HepG2 (cell line): ENCODE results near the gene RABGEF1. TPM values are rescaled to one million over a fixed set of nuclear protein-coding genes. Genes with fewer than 3 reads are reported as not detected.

Source experiments
- ATAC-seq: fragments of 200-7000 bp; cut with Tn5 transposase; 3 replicates; pipeline ENCODE4 v1.9.1; 2020; ENCODE audit warnings: mild to moderate bottlenecking, moderate library complexity
- BruUV-seq: library from RNA; stranded (reverse); fragments of 400-500 nt; replicated peaks from 2 replicates; lab custom pipeline; 2021; lab: Mats Ljungman, UMichigan
- CTCF ChIA-PET: fragments of 300-600 bp; formaldehyde crosslinking; extraction: SDS; loops from one replicate; lab custom pipeline; 2021; ENCODE audit warnings: low total read pairs, inconsistent platforms, low intra/inter-chr PET ratio; lab: Yijun Ruan, JAX
- POLR2A ChIA-PET: fragments of 350-600 bp; sonication (Branson Sonifier 250); formaldehyde crosslinking; loops from one replicate; lab custom pipeline; 2020; ENCODE audit warnings: antibody characterized with exemption, inconsistent platforms; lab: Yijun Ruan, JAX
- DNase-seq: peaks from one replicate; pipeline ENCODE4 v3.0.0-alpha.2; 2015; ENCODE audit warnings: low spot score
- FAIRE-seq: peaks from 3 replicates; lab custom pipeline; 2011; peaks lifted over from hg19 to GRCh38; lab: Jason Lieb, UNC
- H2AFZ ChIP-seq: one replicate; pipeline ENCODE4 v1.6.1; 2011; ENCODE audit warnings: low read length, inconsistent platforms
- H3K27ac ChIP-seq: fragments of 300-600 bp; 3 replicates; pipeline ENCODE4 v1.8.0; 2011; ENCODE audit warnings: mixed run types, mild to moderate bottlenecking, mixed read lengths, low read length, inconsistent platforms; ENCODE audit not compliant: insufficient read depth; ENCODE audit errors: extremely low read length
- H3K27me3 ChIP-seq, 2 experiments: fragments of 200-600 bp in 1 of 2; 2 replicates in 1 of 2; 3 replicates in 1 of 2; pipeline versions ENCODE4 v1.6.0 to v1.8.0; 2011; ENCODE audit warnings: low read length in 2 of 2, mild to moderate bottlenecking in 2 of 2, moderate library complexity in 2 of 2, inconsistent platforms in 1 of 2; ENCODE audit not compliant: insufficient read depth in 2 of 2, control insufficient read depth in 1 of 2
- H3K36me3 ChIP-seq, 2 experiments: fragments of 200-600 bp in 1 of 2; replicated peaks in 1 of 2; 2 replicates in 1 of 2; 3 replicates in 1 of 2; pipeline versions ENCODE4 v1.5.1 to v1.8.0; 2011; ENCODE audit warnings: low read length in 2 of 2, inconsistent platforms in 1 of 2; ENCODE audit not compliant: insufficient read depth in 2 of 2, control insufficient read depth in 1 of 2
- H3K4me1 ChIP-seq: 2 replicates; pipeline ENCODE4 v1.5.1; 2012; ENCODE audit warnings: low read length, inconsistent platforms; ENCODE audit not compliant: insufficient read depth
- H3K4me2 ChIP-seq: 2 replicates; pipeline ENCODE4 v1.6.0; 2011; ENCODE audit warnings: low read depth, low read length, inconsistent platforms
- H3K4me3 ChIP-seq, 3 experiments: fragments of 200-600 bp in 1 of 3; sonication (generic), shearing (Covaris generic) in 1 of 3; replicated peaks in 1 of 3; 2 replicates each; pipeline ENCODE4 v1.5.1; 2011 to 2016; ENCODE audit warnings: low read length in 3 of 3, inconsistent platforms in 2 of 3, low read depth in 2 of 3, mild to moderate bottlenecking in 2 of 3, control low read depth in 1 of 3, mixed read lengths in 1 of 3; ENCODE audit not compliant: insufficient read depth in 1 of 3
- H3K79me2 ChIP-seq: one replicate; pipeline ENCODE4 v1.6.1; 2011; ENCODE audit warnings: low read length, inconsistent platforms; ENCODE audit not compliant: insufficient read depth
- H3K9ac ChIP-seq: 2 replicates; pipeline ENCODE4 v1.6.0; 2011; ENCODE audit warnings: mild to moderate bottlenecking, low read depth, low read length, inconsistent platforms; ENCODE audit not compliant: insufficient read depth
- H3K9me3 ChIP-seq: 2 replicates; pipeline ENCODE4 v1.5.1; 2012; ENCODE audit warnings: mild to moderate bottlenecking, low read length
- H4K20me1 ChIP-seq: 2 replicates; pipeline ENCODE4 v1.6.0; 2011; ENCODE audit warnings: inconsistent platforms, mild to moderate bottlenecking, low read length, moderate library complexity; ENCODE audit not compliant: insufficient read depth
- CBX5 ChIP-seq: sonication (generic); formaldehyde crosslinking; IDR thresholded peaks from 2 replicates; pipeline ENCODE4 v1.4.0; 2020; ENCODE audit warnings: missing genetic modification reagents, borderline replicate concordance
- GATAD2A ChIP-seq: IDR thresholded peaks from 2 replicates; pipeline ENCODE4 v1.6.1; 2016
- IRF2 ChIP-seq: IDR thresholded peaks from 2 replicates; pipeline ENCODE4 v1.6.1; 2018; ENCODE audit warnings: missing genetic modification reagents, missing compliant biosample characterization
- NCOA2 ChIP-seq: sonication (generic); formaldehyde crosslinking; IDR thresholded peaks from 2 replicates; pipeline ENCODE4 v1.8.0; 2022; ENCODE audit warnings: inconsistent platforms
- PHB2 ChIP-seq: fragments of 450-650 bp; IDR thresholded peaks from 2 replicates; pipeline ENCODE4 v1.6.1; 2018; ENCODE audit not compliant: partially characterized antibody
- RCOR2 ChIP-seq: IDR thresholded peaks from 2 replicates; pipeline ENCODE4 v1.6.1; 2016; ENCODE audit warnings: missing biosample characterization, missing genetic modification reagents
- SALL1 ChIP-seq: sonication (generic); formaldehyde crosslinking; IDR thresholded peaks from 2 replicates; pipeline ENCODE4 v1.8.0; 2022; ENCODE audit warnings: mild to moderate bottlenecking, missing genetic modification reagents
- SOX13 ChIP-seq, 3 experiments: fragments of 450-650 bp in 1 of 3; sonication (generic) in 1 of 3; formaldehyde crosslinking in 1 of 3; IDR thresholded peaks in 2 of 3; conservative IDR thresholded peaks in 1 of 3; 2 replicates each; pipeline versions ENCODE4 v1.5.0 to v1.6.1; 2016 to 2020; ENCODE audit warnings: antibody characterized with exemption in 1 of 3, mild to moderate bottlenecking in 1 of 3, missing compliant biosample characterization in 1 of 3, missing genetic modification reagents in 1 of 3, moderate library complexity in 1 of 3
- SOX5 ChIP-seq: IDR thresholded peaks from 2 replicates; pipeline ENCODE4 v1.6.1; 2016; ENCODE audit warnings: borderline replicate concordance
- SOX6 ChIP-seq, 2 experiments: fragments of 450-650 bp in 1 of 2; sonication (generic) in 1 of 2; formaldehyde crosslinking in 1 of 2; IDR thresholded peaks; 2 replicates each; pipeline versions ENCODE4 v1.4.0 to v1.6.1; 2017 to 2020; ENCODE audit warnings: antibody characterized with exemption in 1 of 2, mild to moderate bottlenecking in 1 of 2, missing genetic modification reagents in 1 of 2
- TAF1 ChIP-seq: sonication (generic); formaldehyde crosslinking; IDR thresholded peaks from 2 replicates; pipeline ENCODE4 v1.4.0; 2020; ENCODE audit warnings: missing genetic modification reagents
- ZBTB38 ChIP-seq: sonication (generic); formaldehyde crosslinking; IDR thresholded peaks from 2 replicates; pipeline ENCODE4 v1.5.1; 2020; ENCODE audit warnings: mild to moderate bottlenecking, missing genetic modification reagents
- ZNF24 ChIP-seq: fragments of 450-650 bp; IDR thresholded peaks from 2 replicates; pipeline ENCODE4 v1.6.1; 2017; ENCODE audit warnings: antibody characterized with exemption, mild to moderate bottlenecking
- WGBS: methylation state at CpG from one replicate; pipeline ENCODE4 v1.1.6; 2017; ENCODE audit warnings: low lambda C conversion rate; 5-methylcytosine and 5-hydroxymethylcytosine counted together
- in situ Hi-C: cut with HindIII; loops from 2 replicates; pipeline ENCODE4 v1.10.0; 2017; ENCODE audit warnings: low pct_unique_long_range_greater_than_20kb; ENCODE audit not compliant: extremely low pct_ligation_motif_present
- intact Hi-C: fragments of 100-400 bp; cut with micrococcal nuclease; formaldehyde crosslinking; loops from one replicate; pipeline ENCODE4 v1.10.0; 2022; ENCODE audit not compliant: unreplicated experiment
- polyA plus RNA-seq, 8 experiments: library from polyadenylated mRNA; depleted of rRNA in 3 of 8; stranded (reverse) in 7 of 8; unstranded in 1 of 8; fragments of >200 nt; fragmentation: Illumina TruSeq in 4 of 8; extraction: Trizol in 4 of 8; gene quantifications; 2 replicates each; pipeline versions ENCODE4 v1.2.1 to v1.2.3, GENCODE V29; 2011 to 2016; ENCODE audit warnings: low read depth in 4 of 8, missing spikeins in 1 of 8, mixed read lengths in 1 of 8; ENCODE audit not compliant: insufficient read depth in 1 of 8
- total RNA-seq, 5 experiments: library from RNA; depleted of rRNA; stranded (reverse); fragments of >200 nt; fragmentation: Illumina TruSeq; extraction: Trizol; gene quantifications; 2 replicates each; pipeline ENCODE4 v1.2.3, GENCODE V29; 2016; ENCODE audit warnings: low read depth in 1 of 5
- TF ChIP-seq, protein P1 (sequence below): IDR thresholded peaks from 2 replicates; pipeline ENCODE4 v1.6.1; 2016; ENCODE audit warnings: missing compliant biosample characterization, missing genetic modification reagents, borderline replicate concordance
- TF ChIP-seq, protein P2 (sequence below): sonication (generic); formaldehyde crosslinking; IDR thresholded peaks from 2 replicates; pipeline ENCODE4 v1.4.0; 2020; ENCODE audit warnings: missing genetic modification reagents
- TF ChIP-seq, protein P3 (sequence below): sonication (generic); formaldehyde crosslinking; IDR thresholded peaks from 2 replicates; pipeline ENCODE4 v1.5.0; 2020; ENCODE audit warnings: missing genetic modification reagents, mild to moderate bottlenecking, borderline replicate concordance
- TF ChIP-seq, protein P4 (sequence below): sonication (generic); formaldehyde crosslinking; IDR thresholded peaks from 2 replicates; pipeline ENCODE4 v1.4.0; 2020; ENCODE audit warnings: mild to moderate bottlenecking, missing genetic modification reagents

Gene RABGEF1
- total and polyA plus RNA-seq, 2 of the 13 experiments (the other 11 are each of a cell fraction or from before 2014, with no cell fraction given): 22.7 to 35.3 TPM

DNA sequence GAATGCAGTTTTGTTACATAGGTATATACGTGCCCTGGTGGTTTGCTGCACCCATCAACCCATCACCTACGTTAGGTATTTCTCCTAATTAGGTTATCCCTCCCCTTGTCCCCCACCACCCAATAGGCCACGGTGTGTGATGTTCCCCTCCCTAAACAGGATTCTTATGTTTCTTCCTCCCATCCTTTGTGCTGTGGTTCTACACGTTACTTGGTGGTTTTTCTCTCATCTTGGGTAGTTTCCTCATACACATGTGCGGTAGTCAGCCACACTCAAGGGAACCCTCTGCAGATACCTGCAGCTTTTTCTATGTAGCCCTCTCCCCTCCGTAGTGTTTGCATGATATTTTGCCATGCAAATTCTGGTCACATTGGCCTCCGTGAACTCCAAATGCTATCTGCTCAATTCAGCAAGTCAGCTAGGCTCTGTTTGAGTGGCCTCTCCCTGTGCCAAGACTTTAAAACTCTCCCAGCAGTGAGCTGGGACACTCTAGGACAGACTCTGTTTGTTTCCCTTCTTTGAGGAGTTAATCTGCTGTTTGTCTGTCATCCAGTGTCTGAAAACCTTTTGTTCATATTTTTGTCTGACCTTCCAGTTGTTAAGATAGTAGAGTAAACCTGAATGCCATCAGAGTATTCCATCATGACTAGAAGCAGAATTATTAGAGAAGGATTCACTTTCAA, 41.0 kb downstream of the RABGEF1 start:
- Histone ChIP-seq H3K79me2 (peaks cover 36% of the 10 kb centered on the region), H3K9ac (peak overlapping the region; percentile 75), H3K4me2 (peak overlapping the region; percentile 90), H4K20me1 (no peaks in the 10 kb centered on the region), H3K4me3 (peak overlapping the region in 2 of 3 experiments; percentile 28 to 52; a peak in 1 of 6 replicates), H3K9me3 (no peaks in the 10 kb centered on the region), H2AFZ (no peak overlapping the region), H3K27ac (peak overlapping the region; percentile 93), H3K27me3 (no peaks in the 10 kb centered on the region), H3K4me1 (peaks cover 85% of the 10 kb centered on the region), H3K36me3 (peaks cover 3 to 18% of the 10 kb centered on the region in 2 experiments)
- intact Hi-C loops (no loop called here), in situ Hi-C loops (no loop called here)
- ChIA-PET CTCF (no interaction called here), POLR2A (interaction anchor here (1.4 kb wide), 1 partner anchor 42 kb away, joined by 9 read pairs; the partner anchor contains the start of gene RABGEF1)
- DNase-seq (peak; percentile 39), ATAC-seq (peak; percentile 19), FAIRE-seq (no peak)
- BruUV-seq: no TSS peak
- 62% methylated on average over 7 of the region's 7 CpGs for WGBS
- TF ChIP-seq, protein P1, sequence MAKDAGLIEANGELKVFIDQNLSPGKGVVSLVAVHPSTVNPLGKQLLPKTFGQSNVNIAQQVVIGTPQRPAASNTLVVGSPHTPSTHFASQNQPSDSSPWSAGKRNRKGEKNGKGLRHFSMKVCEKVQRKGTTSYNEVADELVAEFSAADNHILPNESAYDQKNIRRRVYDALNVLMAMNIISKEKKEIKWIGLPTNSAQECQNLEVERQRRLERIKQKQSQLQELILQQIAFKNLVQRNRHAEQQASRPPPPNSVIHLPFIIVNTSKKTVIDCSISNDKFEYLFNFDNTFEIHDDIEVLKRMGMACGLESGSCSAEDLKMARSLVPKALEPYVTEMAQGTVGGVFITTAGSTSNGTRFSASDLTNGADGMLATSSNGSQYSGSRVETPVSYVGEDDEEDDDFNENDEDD (CRISPR knock-in tag): no peak
- no peak for TF ChIP-seq RCOR2 (CRISPR knock-in tag)
- TF ChIP-seq SOX5 (CRISPR knock-in tag): peak; percentile 59; the same call in 1 of the 2 replicates
- 0 out of 2 replicates have a peak, but pooled peaks have one; percentile 25 for TF ChIP-seq NCOA2
- TF ChIP-seq TAF1 (CRISPR knock-in tag): no peak
- peak; percentile 33; the same call in 1 of the 2 replicates for TF ChIP-seq SALL1 (CRISPR knock-in tag)
- no peak for TF ChIP-seq CBX5 (CRISPR knock-in tag)
- 0 out of 2 replicates have a peak, but pooled peaks have one; percentile 33 for TF ChIP-seq IRF2 (CRISPR knock-in tag)
- no peak for TF ChIP-seq SOX13 (IDR thresholded peaks at IDR 0.05)
- TF ChIP-seq SOX13 (CRISPR knock-in tag; conservative IDR thresholded peaks at IDR 0.05 in 1 of 2, IDR thresholded peaks at IDR 0.05 in 1 of 2): peak in 1 of 2 experiments; percentile 87; a peak in 2 of 4 replicates
- no peak for TF ChIP-seq SOX6 (IDR thresholded peaks at IDR 0.05)
- peak; percentile 62; the same call in 1 of the 2 replicates for TF ChIP-seq SOX6 (CRISPR knock-in tag; IDR thresholded peaks at IDR 0.05)
- TF ChIP-seq, protein P2, sequence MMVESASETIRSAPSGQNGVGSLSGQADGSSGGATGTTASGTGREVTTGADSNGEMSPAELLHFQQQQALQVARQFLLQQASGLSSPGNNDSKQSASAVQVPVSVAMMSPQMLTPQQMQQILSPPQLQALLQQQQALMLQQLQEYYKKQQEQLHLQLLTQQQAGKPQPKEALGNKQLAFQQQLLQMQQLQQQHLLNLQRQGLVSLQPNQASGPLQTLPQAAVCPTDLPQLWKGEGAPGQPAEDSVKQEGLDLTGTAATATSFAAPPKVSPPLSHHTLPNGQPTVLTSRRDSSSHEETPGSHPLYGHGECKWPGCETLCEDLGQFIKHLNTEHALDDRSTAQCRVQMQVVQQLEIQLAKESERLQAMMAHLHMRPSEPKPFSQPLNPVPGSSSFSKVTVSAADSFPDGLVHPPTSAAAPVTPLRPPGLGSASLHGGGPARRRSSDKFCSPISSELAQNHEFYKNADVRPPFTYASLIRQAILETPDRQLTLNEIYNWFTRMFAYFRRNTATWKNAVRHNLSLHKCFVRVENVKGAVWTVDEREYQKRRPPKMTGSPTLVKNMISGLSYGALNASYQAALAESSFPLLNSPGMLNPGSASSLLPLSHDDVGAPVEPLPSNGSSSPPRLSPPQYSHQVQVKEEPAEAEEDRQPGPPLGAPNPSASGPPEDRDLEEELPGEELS (CRISPR knock-in tag): peak; percentile 58
- TF ChIP-seq, protein P3, sequence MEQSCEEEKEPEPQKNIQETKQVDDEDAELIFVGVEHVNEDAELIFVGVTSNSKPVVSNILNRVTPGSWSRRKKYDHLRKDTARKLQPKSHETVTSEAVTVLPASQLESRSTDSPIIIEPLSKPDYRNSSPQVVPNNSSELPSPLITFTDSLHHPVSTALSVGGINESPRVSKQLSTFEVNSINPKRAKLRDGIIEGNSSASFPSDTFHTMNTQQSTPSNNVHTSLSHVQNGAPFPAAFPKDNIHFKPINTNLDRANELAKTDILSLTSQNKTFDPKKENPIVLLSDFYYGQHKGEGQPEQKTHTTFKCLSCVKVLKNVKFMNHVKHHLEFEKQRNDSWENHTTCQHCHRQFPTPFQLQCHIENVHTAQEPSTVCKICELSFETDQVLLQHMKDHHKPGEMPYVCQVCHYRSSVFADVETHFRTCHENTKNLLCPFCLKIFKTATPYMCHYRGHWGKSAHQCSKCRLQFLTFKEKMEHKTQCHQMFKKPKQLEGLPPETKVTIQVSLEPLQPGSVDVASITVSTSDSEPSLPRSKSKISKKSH: no peak
- TF ChIP-seq ZBTB38 (CRISPR knock-in tag): 0 out of 2 replicates have a peak, but pooled peaks have one; percentile 30
- TF ChIP-seq ZNF24: no peak
- peak; percentile 65 for TF ChIP-seq GATAD2A (CRISPR knock-in tag)
- TF ChIP-seq, protein P4, sequence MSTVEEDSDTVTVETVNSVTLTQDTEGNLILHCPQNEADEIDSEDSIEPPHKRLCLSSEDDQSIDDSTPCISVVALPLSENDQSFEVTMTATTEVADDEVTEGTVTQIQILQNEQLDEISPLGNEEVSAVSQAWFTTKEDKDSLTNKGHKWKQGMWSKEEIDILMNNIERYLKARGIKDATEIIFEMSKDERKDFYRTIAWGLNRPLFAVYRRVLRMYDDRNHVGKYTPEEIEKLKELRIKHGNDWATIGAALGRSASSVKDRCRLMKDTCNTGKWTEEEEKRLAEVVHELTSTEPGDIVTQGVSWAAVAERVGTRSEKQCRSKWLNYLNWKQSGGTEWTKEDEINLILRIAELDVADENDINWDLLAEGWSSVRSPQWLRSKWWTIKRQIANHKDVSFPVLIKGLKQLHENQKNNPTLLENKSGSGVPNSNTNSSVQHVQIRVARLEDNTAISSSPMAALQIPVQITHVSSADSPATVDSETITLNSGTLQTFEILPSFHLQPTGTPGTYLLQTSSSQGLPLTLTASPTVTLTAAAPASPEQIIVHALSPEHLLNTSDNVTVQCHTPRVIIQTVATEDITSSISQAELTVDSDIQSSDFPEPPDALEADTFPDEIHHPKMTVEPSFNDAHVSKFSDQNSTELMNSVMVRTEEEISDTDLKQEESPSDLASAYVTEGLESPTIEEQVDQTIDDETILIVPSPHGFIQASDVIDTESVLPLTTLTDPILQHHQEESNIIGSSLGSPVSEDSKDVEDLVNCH (CRISPR knock-in tag): no peak
- TF ChIP-seq PHB2: no peak
